OCI-LY3 (cell line): ENCODE measurements around the gene TINAG.
"Not testable (repeated sequence)": the region's sequence is repeated elsewhere in the genome, so short reads cannot be mapped to it uniquely, and the experiment has no call there.

Experiments
- H2AFZ ChIP-seq: fragments of 200-600, 300-600 bp; shearing (Covaris generic); 2 replicates; pipeline ENCODE4 v1.6.0; 2014; ENCODE audit warnings: antibody characterized with exemption, low read depth, low read length
- H3K27ac ChIP-seq: fragments of 200-600, 300-600 bp; sonication (generic); 2 replicates; pipeline ENCODE4 v1.5.1; 2014; ENCODE audit warnings: mild to moderate bottlenecking, low read length, moderate library complexity, mixed read lengths
- H3K27me3 ChIP-seq: fragments of 200-600, 300-600 bp; sonication (generic); 2 replicates; pipeline ENCODE4 v1.6.1; 2014; ENCODE audit warnings: low read depth, low read length, mixed read lengths
- H3K36me3 ChIP-seq: fragments of 200-600, 300-600 bp; sonication (generic); replicated peaks from 2 replicates; pipeline ENCODE3; 2014; ENCODE audit warnings: low read depth, low read length, mixed read lengths
- H3K4me1 ChIP-seq: fragments of 300-600, 200-600 bp; sonication (generic); 2 replicates; pipeline ENCODE4 v1.6.1; 2014; ENCODE audit warnings: low read length, mixed read lengths
- H3K4me2 ChIP-seq: fragments of 200-600, 300-600 bp; sonication (generic); 2 replicates; pipeline ENCODE4 v1.6.1; 2014; ENCODE audit warnings: low read length, mixed read lengths
- H3K4me3 ChIP-seq: fragments of 300-600, 200-600 bp; sonication (generic); 2 replicates; pipeline ENCODE4 v1.5.1; 2014; ENCODE audit warnings: antibody characterized with exemption, mild to moderate bottlenecking, low read length, moderate library complexity
- H3K79me2 ChIP-seq: fragments of 300-600, 200-600 bp; shearing (Covaris generic); 2 replicates; pipeline ENCODE4 v1.6.1; 2014; ENCODE audit warnings: mild to moderate bottlenecking, low read length, mixed read lengths
- H3K9ac ChIP-seq: fragments of 300-600, 200-600 bp; shearing (Covaris generic); 2 replicates; pipeline ENCODE4 v1.6.0; 2014; ENCODE audit warnings: mild to moderate bottlenecking, low read length, moderate library complexity
- H3K9me3 ChIP-seq: fragments of 200-600, 300-600 bp; shearing (Covaris generic); 2 replicates; pipeline ENCODE4 v1.6.1; 2014; ENCODE audit warnings: low read length, mixed read lengths; ENCODE audit not compliant: insufficient read depth
- H4K20me1 ChIP-seq: fragments of 200-600, 300-600 bp; sonication (generic); 2 replicates; pipeline ENCODE4 v1.6.1; 2016; ENCODE audit warnings: low read length, mixed read lengths; ENCODE audit not compliant: insufficient read depth
- EZH2phosphoT487 ChIP-seq: fragments of 200-600 bp; shearing (Covaris generic); IDR thresholded peaks from 2 replicates; pipeline ENCODE4 v1.6.1; 2018; ENCODE audit warnings: antibody characterized with exemption, mixed run types, low read depth
- TF ChIP-seq, protein P1 (sequence below): fragments of 200-600, 300-600 bp; sonication (generic); IDR thresholded peaks from 2 replicates; pipeline ENCODE4 v1.5.1; 2014; ENCODE audit warnings: antibody characterized with exemption, low read length, low read depth

The TINAG gene

DNA sequence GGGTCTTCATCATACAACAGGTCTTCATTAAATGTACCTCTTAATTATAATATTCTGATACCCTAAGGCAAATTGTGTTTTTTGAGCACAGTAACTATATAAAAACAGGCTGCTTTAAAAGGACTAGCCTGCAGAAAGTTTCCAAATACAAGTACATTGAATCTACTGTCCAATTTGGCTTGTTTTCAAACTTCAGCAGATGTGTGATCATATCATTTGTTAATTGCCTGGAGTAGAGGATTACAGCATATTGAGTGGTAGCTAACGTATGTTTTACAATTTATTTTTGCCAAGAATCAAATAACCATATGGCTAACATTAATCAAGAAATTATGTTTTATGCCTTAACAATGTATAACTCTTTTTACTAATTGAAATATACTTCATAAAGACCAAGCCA lies 12.6 kb downstream of the TINAG start:
- Histone ChIP-seq H3K4me2 (no peak overlapping the region), H3K9me3 (no peaks in the 10 kb centered on the region), H3K79me2 (no peaks in the 10 kb centered on the region), H3K36me3 (no peaks in the 10 kb centered on the region), H3K4me1 (no peaks in the 10 kb centered on the region), H3K4me3 (no peak overlapping the region), H3K9ac (no peak overlapping the region), H4K20me1 (no peaks in the 10 kb centered on the region), H3K27ac (no peak overlapping the region), H2AFZ (no peak overlapping the region), H3K27me3 (no peaks in the 10 kb centered on the region)
- TF ChIP-seq EZH2phosphoT487 = no peak
- TF ChIP-seq, protein P1, sequence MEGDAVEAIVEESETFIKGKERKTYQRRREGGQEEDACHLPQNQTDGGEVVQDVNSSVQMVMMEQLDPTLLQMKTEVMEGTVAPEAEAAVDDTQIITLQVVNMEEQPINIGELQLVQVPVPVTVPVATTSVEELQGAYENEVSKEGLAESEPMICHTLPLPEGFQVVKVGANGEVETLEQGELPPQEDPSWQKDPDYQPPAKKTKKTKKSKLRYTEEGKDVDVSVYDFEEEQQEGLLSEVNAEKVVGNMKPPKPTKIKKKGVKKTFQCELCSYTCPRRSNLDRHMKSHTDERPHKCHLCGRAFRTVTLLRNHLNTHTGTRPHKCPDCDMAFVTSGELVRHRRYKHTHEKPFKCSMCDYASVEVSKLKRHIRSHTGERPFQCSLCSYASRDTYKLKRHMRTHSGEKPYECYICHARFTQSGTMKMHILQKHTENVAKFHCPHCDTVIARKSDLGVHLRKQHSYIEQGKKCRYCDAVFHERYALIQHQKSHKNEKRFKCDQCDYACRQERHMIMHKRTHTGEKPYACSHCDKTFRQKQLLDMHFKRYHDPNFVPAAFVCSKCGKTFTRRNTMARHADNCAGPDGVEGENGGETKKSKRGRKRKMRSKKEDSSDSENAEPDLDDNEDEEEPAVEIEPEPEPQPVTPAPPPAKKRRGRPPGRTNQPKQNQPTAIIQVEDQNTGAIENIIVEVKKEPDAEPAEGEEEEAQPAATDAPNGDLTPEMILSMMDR = no peak

DNA sequence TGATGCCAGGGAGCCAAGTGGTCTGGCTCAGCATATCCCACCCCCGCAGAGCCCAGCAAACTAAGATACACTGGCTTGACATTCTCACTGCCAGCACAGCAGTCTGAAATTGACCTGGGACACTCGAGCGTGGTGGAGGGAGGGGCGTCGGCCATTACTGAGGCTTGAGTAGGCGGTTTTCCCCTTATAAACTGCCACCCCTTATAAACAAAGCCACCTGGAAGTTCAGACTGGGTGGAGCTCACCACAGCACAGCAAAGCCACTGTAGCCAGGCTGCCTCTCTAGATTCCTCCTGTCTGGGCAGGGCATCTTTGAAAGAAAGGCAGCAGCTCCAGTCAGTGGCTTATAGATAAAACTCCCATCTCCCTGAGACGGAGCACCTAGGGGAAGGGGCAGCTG lies 19.4 kb downstream of the TINAG start:
- Histone ChIP-seq H3K4me3 (no peak overlapping the region), H4K20me1 (no peaks in the 10 kb centered on the region), H3K9ac (no peak overlapping the region), H3K27me3 (no peaks in the 10 kb centered on the region), H3K36me3 (no peaks in the 10 kb centered on the region), H3K79me2 (no peaks in the 10 kb centered on the region), H3K27ac (no peak overlapping the region), H2AFZ (no peak overlapping the region), H3K4me2 (no peak overlapping the region), H3K9me3 (no peaks in the 10 kb centered on the region), H3K4me1 (no peaks in the 10 kb centered on the region)
- no peak for TF ChIP-seq EZH2phosphoT487
- TF ChIP-seq, protein P1 = no peak

DNA sequence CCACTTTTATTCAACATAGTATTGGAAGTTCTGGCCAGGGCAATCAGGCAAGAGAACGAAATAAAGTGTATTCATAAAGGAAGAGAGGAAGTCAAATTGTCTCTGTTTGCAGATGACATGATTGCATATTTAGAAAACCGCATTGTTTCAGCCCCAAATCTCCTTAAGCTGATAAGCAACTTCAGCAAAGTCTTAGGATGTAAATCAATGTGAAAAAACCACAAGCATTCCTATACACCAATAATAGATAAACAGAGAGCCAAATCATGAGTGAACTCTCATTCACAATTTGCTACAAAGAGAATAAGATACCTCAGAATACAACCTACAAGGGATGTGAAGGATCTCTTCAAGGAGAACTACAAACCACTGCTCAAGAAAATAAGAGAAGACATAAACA lies 23.3 kb downstream of the TINAG start:
- H3K27ac ChIP-seq, H3K9ac ChIP-seq, H3K27me3 ChIP-seq, H3K9me3 ChIP-seq, H4K20me1 ChIP-seq, H3K4me1 ChIP-seq, H3K79me2 ChIP-seq, H3K4me3 ChIP-seq, H2AFZ ChIP-seq, H3K36me3 ChIP-seq, H3K4me2 ChIP-seq: not testable (repeated sequence)

GRCh38 chr6:54335871-54336270 lies 27.6 kb downstream of the TINAG start:
- Histone ChIP-seq H3K27ac (no peak overlapping the region), H4K20me1 (no peaks in the 10 kb centered on the region), H3K27me3 (no peaks in the 10 kb centered on the region), H2AFZ (no peak overlapping the region), H3K9me3 (no peaks in the 10 kb centered on the region), H3K9ac (no peak overlapping the region), H3K4me1 (no peaks in the 10 kb centered on the region), H3K79me2 (no peaks in the 10 kb centered on the region), H3K4me2 (no peak overlapping the region), H3K4me3 (no peak overlapping the region), H3K36me3 (no peaks in the 10 kb centered on the region)
- TF ChIP-seq, protein P1 = no peak
- TF ChIP-seq EZH2phosphoT487 = no peak

GRCh38 chr6:54353975-54354374 lies 45.7 kb downstream of the TINAG start:
- Histone ChIP-seq H3K27me3 (no peaks in the 10 kb centered on the region), H3K36me3 (no peaks in the 10 kb centered on the region), H3K27ac (no peak overlapping the region), H3K4me3 (no peak overlapping the region), H3K79me2 (no peaks in the 10 kb centered on the region), H2AFZ (no peak overlapping the region), H3K9me3 (no peaks in the 10 kb centered on the region), H3K4me1 (peaks cover 4% of the 10 kb centered on the region), H3K4me2 (no peak overlapping the region), H3K9ac (no peak overlapping the region), H4K20me1 (no peaks in the 10 kb centered on the region)
- TF ChIP-seq, protein P1 = no peak
- no peak for TF ChIP-seq EZH2phosphoT487
